HG03108 (cell line): ENCODE data around the gene TMEM121.

Experiments
- ATAC-seq: cut with Tn5 transposase; IDR thresholded peaks from one replicate; pipeline ENCODE4 v1.9.1; 2021; ENCODE audit warnings: moderate library complexity; ENCODE audit not compliant: unreplicated experiment

Gene TMEM121

GRCh38 chr14:105486974-105487448 is 39.4 kb upstream of the TMEM121 start:
- ATAC-seq = no peak

- no peak for ATAC-seq
These were observed 38.9 kb upstream of the TMEM121 start for GRCh38 chr14:105487449-105487985.

- no peak for ATAC-seq
These were observed 38.2 kb upstream of the TMEM121 start for GRCh38 chr14:105487986-105488777.

GRCh38 chr14:105488781-105489541 is 37.4 kb upstream of the TMEM121 start:
- ATAC-seq = no peak

- no peak for ATAC-seq
These were observed 36.7 kb upstream of the TMEM121 start for GRCh38 chr14:105489542-105490266.

GRCh38 chr14:105490267-105490571 is 36.2 kb upstream of the TMEM121 start:
- ATAC-seq = no peak

GRCh38 chr14:105490572-105491365 is 35.6 kb upstream of the TMEM121 start, which contains the start of gene TEDC1:
Gene TEDC1, plus strand, starts transcription at chr14:105491246. Its CDS starts 130 bp downstream, at chr14:105491376.
- ATAC-seq = peak; percentile 70

- ATAC-seq = no peak
These were observed 34.9 kb upstream of the TMEM121 start for GRCh38 chr14:105491366-105491973.

- no peak for ATAC-seq
These were observed 34.1 kb upstream of the TMEM121 start for GRCh38 chr14:105492031-105492970.

- no peak for ATAC-seq
These were observed 33.2 kb upstream of the TMEM121 start for GRCh38 chr14:105492971-105493871.

- ATAC-seq = no peak
These were observed 32.3 kb upstream of the TMEM121 start for GRCh38 chr14:105493921-105494605.

GRCh38 chr14:105494606-105494929 is 31.8 kb upstream of the TMEM121 start:
- no peak for ATAC-seq

GRCh38 chr14:105495101-105495989 is 31.0 kb upstream of the TMEM121 start:
- ATAC-seq = no peak

GRCh38 chr14:105495990-105496830 is 30.2 kb upstream of the TMEM121 start:
- no peak for ATAC-seq

GRCh38 chr14:105496831-105497591 is 29.4 kb upstream of the TMEM121 start:
- ATAC-seq = no peak
